GM12878 (cell line): ENCODE measurements around the gene PDK3. TPM values are rescaled to one million over a fixed set of nuclear protein-coding genes. Genes with fewer than 3 reads are reported as not detected.

Source experiments
- ATAC-seq: fragments of 200-7000 bp; cut with Tn5 transposase; 3 replicates; pipeline ENCODE4 v1.9.1; 2020; ENCODE audit warnings: mild to moderate bottlenecking, moderate library complexity
- BruUV-seq: library from RNA; stranded (reverse); fragments of 400-500 nt; replicated peaks from 2 replicates; lab custom pipeline; 2021; lab: Mats Ljungman, UMichigan
- CTCF ChIA-PET: fragments of 300-600 bp; sonication (Branson Sonifier 250); formaldehyde crosslinking; extraction: SDS; loops from one replicate; lab custom pipeline; 2021; ENCODE audit warnings: inconsistent platforms; lab: Yijun Ruan, JAX
- POLR2A ChIA-PET: fragments of 350-600 bp; formaldehyde crosslinking; extraction: SDS; loops from one replicate; lab custom pipeline; 2021; ENCODE audit warnings: inconsistent platforms; lab: Charles Lee
- RAD21 ChIA-PET: fragments of 300-600 bp; sonication (Branson Sonifier 250); formaldehyde crosslinking; loops from one replicate; lab custom pipeline; 2023; ENCODE audit warnings: antibody characterized with exemption; ENCODE audit not compliant: unreplicated experiment; lab: Charles Lee
- SMC1A ChIA-PET: fragments of 300-600 bp; sonication (Branson Sonifier 250); formaldehyde crosslinking; loops from one replicate; lab custom pipeline; 2023; ENCODE audit not compliant: unreplicated experiment, uncharacterized antibody; lab: Charles Lee
- DNase-seq: peaks from one replicate; pipeline ENCODE4 v3.0.0-alpha.2; 2011; ENCODE audit warnings: low read depth, low spot score
- FAIRE-seq: peaks from 3 replicates; lab custom pipeline; 2011; peaks lifted over from hg19 to GRCh38; lab: Jason Lieb, UNC
- H2AFZ ChIP-seq: 2 replicates; pipeline ENCODE4 v1.6.0; 2011; ENCODE audit warnings: low read depth, low read length, control low read depth; ENCODE audit not compliant: control insufficient read depth
- H3K27ac ChIP-seq: 2 replicates; pipeline ENCODE4 v1.5.1; 2011; ENCODE audit warnings: control low read depth; ENCODE audit not compliant: control insufficient read depth, insufficient read depth
- H3K27me3 ChIP-seq, 2 experiments: replicated peaks in 1 of 2; 2 replicates each; pipeline versions ENCODE4 v1.6.0 to v1.6.1; 2011; ENCODE audit warnings: low read length in 1 of 2; ENCODE audit not compliant: control insufficient read depth in 2 of 2, insufficient read depth in 2 of 2
- H3K36me3 ChIP-seq, 2 experiments: 2 replicates each; pipeline ENCODE4 v1.5.1; 2011; ENCODE audit warnings: low read length in 1 of 2; ENCODE audit not compliant: control insufficient read depth in 2 of 2, insufficient read depth in 2 of 2
- H3K4me1 ChIP-seq: 2 replicates; pipeline ENCODE4 v1.6.1; 2011; ENCODE audit warnings: mild to moderate bottlenecking, low read length, moderate library complexity, mixed read lengths; ENCODE audit not compliant: control insufficient read depth, insufficient read depth
- H3K4me2 ChIP-seq: 2 replicates; pipeline ENCODE4 v1.6.0; 2011; ENCODE audit warnings: control low read depth; ENCODE audit not compliant: control insufficient read depth, insufficient read depth
- H3K4me3 ChIP-seq: fragments of 200-600 bp; sonication (generic); 2 replicates; pipeline ENCODE4 v1.5.1; 2016
- H3K79me2 ChIP-seq: 2 replicates; pipeline ENCODE4 v1.6.0; 2011; ENCODE audit warnings: low read length; ENCODE audit not compliant: control insufficient read depth, insufficient read depth
- H3K9ac ChIP-seq: 2 replicates; pipeline ENCODE4 v1.8.0; 2011; ENCODE audit warnings: low read length, control low read depth, mixed read lengths; ENCODE audit not compliant: control insufficient read depth, insufficient read depth
- H3K9me3 ChIP-seq: replicated peaks from 3 replicates; pipeline ENCODE4 v1.5.1; 2011; ENCODE audit warnings: mild to moderate bottlenecking, low read length; ENCODE audit not compliant: control insufficient read depth, insufficient read depth
- H4K20me1 ChIP-seq: 2 replicates; pipeline ENCODE4 v1.6.0; 2011; ENCODE audit not compliant: control insufficient read depth, insufficient read depth
- ATF2 ChIP-seq: IDR thresholded peaks from 2 replicates; pipeline ENCODE4 v1.6.1; 2012; ENCODE audit warnings: low read length, inconsistent platforms
- ATF7 ChIP-seq: fragments of 450-650 bp; IDR thresholded peaks from 2 replicates; pipeline ENCODE4 v1.6.1; 2016; ENCODE audit warnings: low read depth, mild to moderate bottlenecking
- BRCA1 ChIP-seq: IDR thresholded peaks from 2 replicates; pipeline ENCODE4 v1.6.1; 2011; ENCODE audit warnings: low read depth, low read length, improper control_type of control experiment
- CBFB ChIP-seq: IDR thresholded peaks from 2 replicates; pipeline ENCODE4 v1.6.1; 2016; ENCODE audit warnings: antibody characterized with exemption, low read depth
- CBX3 ChIP-seq: fragments of 200-600 bp; sonication (generic); IDR thresholded peaks from 2 replicates; pipeline ENCODE4 v1.6.1; 2016; ENCODE audit warnings: low read depth, borderline replicate concordance
- ESRRA ChIP-seq: IDR thresholded peaks from 2 replicates; pipeline ENCODE4 v1.6.1; 2012; ENCODE audit warnings: mild to moderate bottlenecking, low read length, improper control_type of control experiment
- ETV6 ChIP-seq, 2 experiments: fragments of 450-650 bp in 1 of 2; IDR thresholded peaks in 1 of 2; conservative IDR thresholded peaks in 1 of 2; 2 replicates each; pipeline ENCODE4 v1.6.1; 2014; ENCODE audit warnings: antibody characterized with exemption in 1 of 2, borderline replicate concordance in 1 of 2, low read depth in 1 of 2, mild to moderate bottlenecking in 1 of 2, moderate library complexity in 1 of 2
- IRF5 ChIP-seq: fragments of 450-650 bp; IDR thresholded peaks from 2 replicates; pipeline ENCODE4 v1.6.1; 2017; ENCODE audit warnings: borderline replicate concordance
- JUND ChIP-seq: IDR thresholded peaks from 2 replicates; pipeline ENCODE4 v1.6.1; 2012; ENCODE audit warnings: low read depth, mild to moderate bottlenecking, low read length, improper control_type of control experiment, moderate library complexity
- KAT2A ChIP-seq: conservative IDR thresholded peaks from 2 replicates; pipeline ENCODE4 v1.6.1; 2011; ENCODE audit warnings: low read depth, low read length; ENCODE audit not compliant: control insufficient read depth
- KDM1A ChIP-seq: fragments of 200-600 bp; sonication (generic); IDR thresholded peaks from 2 replicates; pipeline ENCODE4 v1.6.1; 2016; ENCODE audit warnings: borderline replicate concordance
- LARP7 ChIP-seq: fragments of 450-650 bp; IDR thresholded peaks from 2 replicates; pipeline ENCODE4 v1.6.1; 2017; ENCODE audit warnings: mild to moderate bottlenecking
- MYC ChIP-seq: IDR thresholded peaks from 2 replicates; pipeline ENCODE4 v1.6.1; 2011; ENCODE audit warnings: mild to moderate bottlenecking, low read length, moderate library complexity, inconsistent platforms; ENCODE audit not compliant: insufficient read depth, insufficient replicate concordance, insufficient read length, severe bottlenecking
- NFIC ChIP-seq: IDR thresholded peaks from 2 replicates; pipeline ENCODE4 v1.6.1; 2012; ENCODE audit warnings: low read depth, mild to moderate bottlenecking, inconsistent platforms, low read length, moderate library complexity
- NFYB ChIP-seq: IDR thresholded peaks from 2 replicates; pipeline ENCODE4 v1.6.1; 2011; ENCODE audit warnings: low read depth, mild to moderate bottlenecking, low read length, improper control_type of control experiment, moderate library complexity; ENCODE audit not compliant: insufficient read depth
- PML ChIP-seq: IDR thresholded peaks from 2 replicates; pipeline ENCODE4 v1.6.1; 2012; ENCODE audit warnings: low read length, inconsistent platforms
- RB1 ChIP-seq: fragments of 450-650 bp; formaldehyde crosslinking; IDR thresholded peaks from 2 replicates; pipeline ENCODE4 v1.6.1; 2017; ENCODE audit warnings: mild to moderate bottlenecking, borderline replicate concordance
- WGBS: methylation state at CpG from one replicate; pipeline ENCODE4 v1.1.6; 2016; ENCODE audit warnings: low lambda C conversion rate; ENCODE audit not compliant: insufficient replicate concordance, insufficient coverage; ENCODE audit errors: missing lambda C conversion rate; 5-methylcytosine and 5-hydroxymethylcytosine counted together
- in situ Hi-C: fragments of 300-500 bp; cut with MboI; formaldehyde crosslinking; loops from 9 replicates; pipeline ENCODE4 v1.14.3; 2018; ENCODE audit warnings: mixed read lengths
- intact Hi-C: fragments of 100-400 bp; cut with micrococcal nuclease; formaldehyde crosslinking; loops from one replicate; pipeline ENCODE4 v1.14.2; 2022; ENCODE audit not compliant: unreplicated experiment
- polyA plus RNA-seq, 11 experiments: library from polyadenylated mRNA; depleted of rRNA in 4 of 11; unstranded in 6 of 11; stranded (reverse) in 5 of 11; fragments of >200 nt; fragmentation: Nextera tagmentation in 4 of 11; fragmentation: Illumina TruSeq in 1 of 11; extraction: Ambion mirVana in 4 of 11; extraction: Trizol in 1 of 11; gene quantifications; 1 replicate in 1 of 11; 2 replicates in 10 of 11; pipeline versions ENCODE4 v1.2.1 to v1.2.3, GENCODE V29; 2011 to 2016; ENCODE audit warnings: inconsistent platforms in 2 of 11, missing spikeins in 2 of 11, low read depth in 1 of 11
- total RNA-seq, 4 experiments: library from RNA; depleted of rRNA in 3 of 4; stranded (reverse); fragments of >200 nt in 3 of 4; fragmentation: Illumina TruSeq in 1 of 4; extraction: Trizol in 1 of 4; gene quantifications; 2 replicates each; pipeline versions ENCODE4 v1.2.1 to v1.2.3, GENCODE V29; 2013 to 2021
- TF ChIP-seq, protein P1 (sequence below): fragments of 450-650 bp; IDR thresholded peaks from 2 replicates; pipeline ENCODE4 v1.6.1; 2017; ENCODE audit warnings: antibody characterized with exemption, mild to moderate bottlenecking, moderate library complexity

PDK3 gene
- total and polyA plus RNA-seq, 10 of the 15 experiments (the other 5 are each of a cell fraction or from before 2014, with no cell fraction given): 4.2 to 54.6 (median 21.9) TPM

GRCh38 chrX:24494647-24495075 is 29.6 kb downstream of the PDK3 start:
- DNase-seq (no peak), FAIRE-seq (no peak), ATAC-seq (no peak)
- ChIA-PET CTCF (interaction anchor here (4.2 kb wide), 1 partner anchor 98 kb away, joined by 20 read pairs; no protein-coding TSS in a partner anchor), RAD21 (interaction anchor here (1.7 kb wide), 1 partner anchor 99 kb away, joined by 5 read pairs; no protein-coding TSS in a partner anchor), POLR2A (no interaction called here), SMC1A (interaction anchor here (0.9 to 2.4 kb wide), 2 partner anchors 45 to 98 kb away, joined by 4 to 8 read pairs; no protein-coding TSS in a partner anchor)
- Histone ChIP-seq H3K4me2 (no peak overlapping the region), H2AFZ (no peak overlapping the region), H3K27me3 (no peaks in the 10 kb centered on the region; a peak in 1 of 4 replicates), H3K79me2 (no peaks in the 10 kb centered on the region), H3K9ac (no peak overlapping the region), H3K36me3 (0 out of 4 replicates have a peak, but pooled peaks cover 0 to 3% of the 10 kb centered on the region in 2 experiments), H3K27ac (no peak overlapping the region), H3K4me3 (no peak overlapping the region), H3K9me3 (no peaks in the 10 kb centered on the region), H3K4me1 (peaks cover 3% of the 10 kb centered on the region; the same call in 1 of the 2 replicates), H4K20me1 (no peaks in the 10 kb centered on the region)
- intact Hi-C loops: no loop called here
- 69% methylated on average over 8 of the region's 8 CpGs for WGBS
- BruUV-seq: no TSS peak
- in situ Hi-C loops: no loop called here
- TF ChIP-seq CBX3 (no peak), NFYB (no peak), NFIC (no peak), ATF7 (no peak), ETV6 (conservative IDR thresholded peaks at IDR 0.05 in 1 of 2, IDR thresholded peaks at IDR 0.05 in 1 of 2; ENCODE audit: borderline replicate concordance in 1 of 2, low read depth in 1 of 2) (no peak), BRCA1 (no peak), KAT2A (no peak), JUND (no peak), ATF2 (no peak), MYC (no peak), CBFB (no peak), LARP7 (no peak), PML (no peak), IRF5 (no peak), RB1 (no peak), KDM1A (no peak), ESRRA (no peak)
- TF ChIP-seq, protein P1, sequence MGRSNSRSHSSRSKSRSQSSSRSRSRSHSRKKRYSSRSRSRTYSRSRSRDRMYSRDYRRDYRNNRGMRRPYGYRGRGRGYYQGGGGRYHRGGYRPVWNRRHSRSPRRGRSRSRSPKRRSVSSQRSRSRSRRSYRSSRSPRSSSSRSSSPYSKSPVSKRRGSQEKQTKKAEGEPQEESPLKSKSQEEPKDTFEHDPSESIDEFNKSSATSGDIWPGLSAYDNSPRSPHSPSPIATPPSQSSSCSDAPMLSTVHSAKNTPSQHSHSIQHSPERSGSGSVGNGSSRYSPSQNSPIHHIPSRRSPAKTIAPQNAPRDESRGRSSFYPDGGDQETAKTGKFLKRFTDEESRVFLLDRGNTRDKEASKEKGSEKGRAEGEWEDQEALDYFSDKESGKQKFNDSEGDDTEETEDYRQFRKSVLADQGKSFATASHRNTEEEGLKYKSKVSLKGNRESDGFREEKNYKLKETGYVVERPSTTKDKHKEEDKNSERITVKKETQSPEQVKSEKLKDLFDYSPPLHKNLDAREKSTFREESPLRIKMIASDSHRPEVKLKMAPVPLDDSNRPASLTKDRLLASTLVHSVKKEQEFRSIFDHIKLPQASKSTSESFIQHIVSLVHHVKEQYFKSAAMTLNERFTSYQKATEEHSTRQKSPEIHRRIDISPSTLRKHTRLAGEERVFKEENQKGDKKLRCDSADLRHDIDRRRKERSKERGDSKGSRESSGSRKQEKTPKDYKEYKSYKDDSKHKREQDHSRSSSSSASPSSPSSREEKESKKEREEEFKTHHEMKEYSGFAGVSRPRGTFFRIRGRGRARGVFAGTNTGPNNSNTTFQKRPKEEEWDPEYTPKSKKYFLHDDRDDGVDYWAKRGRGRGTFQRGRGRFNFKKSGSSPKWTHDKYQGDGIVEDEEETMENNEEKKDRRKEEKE: no peak
